Trophoblast cell (in vitro differentiated cells and primary cell): ENCODE measurements around the gene SGTA.

Source experiments
- DNase-seq, 2 donors: peaks; one replicate each; pipeline ENCODE4 v3.0.0-alpha.2; 2016
- H2AFZ ChIP-seq: 2 replicates; pipeline ENCODE4 v1.6.1; 2013; ENCODE audit warnings: low read length, moderate library complexity, mild to moderate bottlenecking; ENCODE audit not compliant: insufficient read depth, poor library complexity
- H2AK5ac ChIP-seq: 2 replicates; pipeline ENCODE4 v1.6.1; 2013; ENCODE audit warnings: mild to moderate bottlenecking, low read length
- H2BK120ac ChIP-seq: 2 replicates; pipeline ENCODE4 v1.6.1; 2013; ENCODE audit warnings: low read length, mild to moderate bottlenecking, moderate library complexity; ENCODE audit not compliant: insufficient read depth, poor library complexity
- H2BK12ac ChIP-seq: 2 replicates; pipeline ENCODE4 v1.6.1; 2013; ENCODE audit warnings: mild to moderate bottlenecking, low read length, moderate library complexity
- H2BK5ac ChIP-seq: 2 replicates; pipeline ENCODE4 v1.6.1; 2013; ENCODE audit warnings: low read length, low read depth, moderate library complexity, mild to moderate bottlenecking; ENCODE audit not compliant: poor library complexity
- H3K14ac ChIP-seq: 2 replicates; pipeline ENCODE4 v1.6.1; 2013; ENCODE audit warnings: mild to moderate bottlenecking, low read length
- H3K18ac ChIP-seq: 2 replicates; pipeline ENCODE4 v1.6.1; 2013; ENCODE audit warnings: mild to moderate bottlenecking, low read length
- H3K23ac ChIP-seq: 2 replicates; pipeline ENCODE4 v1.6.1; 2013; ENCODE audit warnings: low read length
- H3K27ac ChIP-seq: 2 replicates; pipeline ENCODE4 v1.5.1; 2013; ENCODE audit warnings: low read depth, mild to moderate bottlenecking, inconsistent platforms, low read length, moderate library complexity
- H3K27me3 ChIP-seq: 2 replicates; pipeline ENCODE4 v1.6.1; 2013; ENCODE audit warnings: inconsistent platforms, mild to moderate bottlenecking, low read length, moderate library complexity; ENCODE audit not compliant: insufficient read depth
- H3K36me3 ChIP-seq, 2 experiments: 1 replicate in 1 of 2; 2 replicates in 1 of 2; pipeline ENCODE4 v1.6.1; 2013; ENCODE audit warnings: low read length in 2 of 2, mild to moderate bottlenecking in 2 of 2, moderate library complexity in 1 of 2; ENCODE audit not compliant: insufficient read depth in 2 of 2, control insufficient read depth in 1 of 2
- H3K4ac ChIP-seq: 2 replicates; pipeline ENCODE4 v1.6.1; 2013; ENCODE audit warnings: low read depth, mild to moderate bottlenecking, low read length, moderate library complexity
- H3K4me1 ChIP-seq, 2 experiments: 1 replicate in 1 of 2; 2 replicates in 1 of 2; pipeline ENCODE4 v1.6.1; 2013; ENCODE audit warnings: low read length in 2 of 2, mild to moderate bottlenecking in 2 of 2, moderate library complexity in 1 of 2; ENCODE audit not compliant: insufficient read depth in 2 of 2, control insufficient read depth in 1 of 2
- H3K4me2 ChIP-seq: 2 replicates; pipeline ENCODE4 v1.6.1; 2013; ENCODE audit warnings: inconsistent platforms, mild to moderate bottlenecking, low read length, moderate library complexity
- H3K4me3 ChIP-seq: 2 replicates; pipeline ENCODE4 v1.5.1; 2013; ENCODE audit warnings: mild to moderate bottlenecking, low read depth, low read length, inconsistent platforms
- H3K79me1 ChIP-seq: one replicate; pipeline ENCODE4 v1.6.1; 2013; ENCODE audit warnings: low read length
- H3K79me2 ChIP-seq: 2 replicates; pipeline ENCODE4 v1.6.1; 2013; ENCODE audit warnings: low read length, mild to moderate bottlenecking; ENCODE audit not compliant: control insufficient read depth, insufficient read depth, poor library complexity
- H3K9ac ChIP-seq: 2 replicates; pipeline ENCODE4 v1.6.1; 2013; ENCODE audit warnings: mild to moderate bottlenecking, low read length
- H3K9me3 ChIP-seq: 2 replicates; pipeline ENCODE4 v1.6.1; 2013; ENCODE audit warnings: low read depth, mild to moderate bottlenecking, control low read depth, inconsistent platforms, low read length; ENCODE audit not compliant: insufficient read depth
- H4K12ac ChIP-seq: 2 replicates; pipeline ENCODE4 v1.6.1; 2013; ENCODE audit warnings: low read depth, mild to moderate bottlenecking, low read length, moderate library complexity
- H4K8ac ChIP-seq: 2 replicates; pipeline ENCODE4 v1.6.1; 2013; ENCODE audit warnings: low read depth, mild to moderate bottlenecking, low read length, moderate library complexity
- H4K91ac ChIP-seq: one replicate; pipeline ENCODE4 v1.6.1; 2013; ENCODE audit warnings: low read depth, mild to moderate bottlenecking, low read length, moderate library complexity
- WGBS: extraction: QIAGEN DNeasy Blood & Tissue Kit; methylation state at CpG from one replicate; pipeline ENCODE4 v1.1.7; 2013; ENCODE audit warnings: missing lambda C conversion rate; ENCODE audit not compliant: insufficient read length, insufficient coverage; ENCODE audit errors: extremely low coverage; 5-methylcytosine and 5-hydroxymethylcytosine counted together

The SGTA gene

DNA sequence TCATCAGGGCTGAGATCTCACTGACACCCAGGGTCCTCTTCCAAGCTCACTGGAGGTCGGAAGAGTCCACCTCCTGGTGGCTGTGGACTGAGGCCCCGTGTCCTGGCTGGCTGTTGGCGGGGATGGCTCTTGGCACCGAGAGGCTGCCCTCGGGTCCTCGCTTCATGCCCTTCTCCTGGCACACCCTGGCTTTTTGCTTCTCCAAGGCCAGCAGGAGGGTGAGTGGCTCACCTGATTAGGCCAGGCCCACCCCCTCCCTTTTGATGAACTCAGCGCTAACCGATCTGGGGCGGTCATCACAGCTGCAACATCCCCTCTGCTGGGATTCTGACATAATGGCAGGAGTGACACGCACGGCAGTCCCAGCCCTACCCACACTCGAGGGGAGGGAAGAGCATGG is 47.7 kb downstream of the SGTA start:
- no peak overlapping the region for H3K9ac ChIP-seq
- peaks cover 2% of the 10 kb centered on the region for H3K79me1 ChIP-seq
- H2BK12ac ChIP-seq: no peak overlapping the region
- H3K27ac ChIP-seq: no peak overlapping the region
- H2AFZ ChIP-seq: no peak overlapping the region
- H3K36me3 ChIP-seq: peaks cover 50% of the 10 kb centered on the region in 2 experiments
- H3K4me3 ChIP-seq: no peak overlapping the region
- DNase-seq: no peak
- no peak overlapping the region for H2AK5ac ChIP-seq
- peaks cover 2 to 5% of the 10 kb centered on the region in 2 experiments for H3K4me1 ChIP-seq
- no peak overlapping the region for H3K4ac ChIP-seq
- H4K8ac ChIP-seq: no peak overlapping the region
- no peaks in the 10 kb centered on the region for H3K27me3 ChIP-seq
- WGBS: no CpG with 5 or more reads among the region's 12 CpGs
- no peak overlapping the region for H2BK120ac ChIP-seq
- peaks cover 13% of the 10 kb centered on the region for H3K9me3 ChIP-seq
- no peak overlapping the region for H3K23ac ChIP-seq
- no peak overlapping the region for H3K4me2 ChIP-seq
- no peak overlapping the region for H4K91ac ChIP-seq
- no peak overlapping the region for H3K14ac ChIP-seq
- no peak overlapping the region for H2BK5ac ChIP-seq
- H3K79me2 ChIP-seq: peaks cover 2% of the 10 kb centered on the region
- H3K18ac ChIP-seq: no peak overlapping the region
- no peak overlapping the region for H4K12ac ChIP-seq

DNA sequence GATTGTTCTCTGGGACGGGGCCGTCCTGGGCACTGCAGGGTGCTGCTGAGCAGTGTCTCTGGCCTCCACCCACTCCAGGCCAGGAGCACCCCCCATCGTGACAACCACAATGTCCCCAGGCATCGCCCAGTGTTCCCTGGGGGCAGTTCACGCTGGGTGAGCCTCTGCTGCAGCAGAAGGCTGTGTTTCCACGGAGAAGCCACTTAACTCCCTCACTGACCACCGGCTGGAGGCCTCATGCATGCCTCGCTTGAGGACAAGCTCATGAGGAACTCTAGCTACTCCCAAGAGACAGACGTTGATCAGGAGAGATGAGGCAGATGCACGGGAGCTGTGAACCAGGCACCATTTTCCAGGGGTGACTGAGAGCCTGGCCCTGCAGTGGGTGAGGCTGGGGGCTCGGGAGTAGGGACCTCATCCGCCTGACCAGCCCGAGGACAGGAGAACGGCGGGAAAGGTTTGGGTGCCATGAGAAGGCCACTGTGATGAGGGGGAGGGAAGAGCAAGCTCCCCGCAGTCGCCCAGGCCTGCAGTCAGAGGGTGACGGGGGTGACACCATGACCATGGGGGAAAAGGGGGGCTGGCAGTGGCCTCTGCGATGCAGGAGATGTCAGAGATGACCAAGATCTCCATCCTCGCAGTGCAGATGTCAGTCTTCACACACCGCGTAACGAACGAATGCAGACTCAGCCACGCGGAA is 48.3 kb downstream of the SGTA start:
- H3K4me2 ChIP-seq: no peak overlapping the region
- peaks cover 2% of the 10 kb centered on the region for H3K79me1 ChIP-seq
- peaks cover 50% of the 10 kb centered on the region in 2 experiments for H3K36me3 ChIP-seq
- WGBS: no CpG with 5 or more reads among the region's 26 CpGs
- no peak overlapping the region for H4K12ac ChIP-seq
- H3K14ac ChIP-seq: no peak overlapping the region
- no peak overlapping the region for H3K27ac ChIP-seq
- H2BK5ac ChIP-seq: no peak overlapping the region
- H3K9ac ChIP-seq: no peak overlapping the region
- no peak overlapping the region for H3K4ac ChIP-seq
- peaks cover 2% of the 10 kb centered on the region for H3K79me2 ChIP-seq
- peaks cover 2 to 3% of the 10 kb centered on the region in 2 experiments for H3K4me1 ChIP-seq
- H2BK12ac ChIP-seq: no peak overlapping the region
- no peak overlapping the region for H4K8ac ChIP-seq
- H3K18ac ChIP-seq: no peak overlapping the region
- DNase-seq: no peak
- H4K91ac ChIP-seq: no peak overlapping the region
- no peak overlapping the region for H2BK120ac ChIP-seq
- no peak overlapping the region for H3K4me3 ChIP-seq
- no peak overlapping the region for H2AFZ ChIP-seq
- no peaks in the 10 kb centered on the region for H3K27me3 ChIP-seq
- H3K23ac ChIP-seq: no peak overlapping the region
- no peak overlapping the region for H2AK5ac ChIP-seq
- H3K9me3 ChIP-seq: peaks cover 11% of the 10 kb centered on the region

GRCh38 chr19:2733930-2734588 is 49.0 kb downstream of the SGTA start:
- no peaks in the 10 kb centered on the region for H3K27me3 ChIP-seq
- peaks cover under 1 to 1% of the 10 kb centered on the region in 2 experiments for H3K4me1 ChIP-seq
- peaks cover 11% of the 10 kb centered on the region for H3K9me3 ChIP-seq
- H3K14ac ChIP-seq: no peak overlapping the region
- no peak overlapping the region for H3K4ac ChIP-seq
- no peak overlapping the region for H2BK120ac ChIP-seq
- no peak overlapping the region for H2AFZ ChIP-seq
- H3K4me3 ChIP-seq: no peak overlapping the region
- no peak overlapping the region for H3K23ac ChIP-seq
- no CpG with 5 or more reads among the region's 35 CpGs for WGBS
- no peak overlapping the region for H4K8ac ChIP-seq
- no peaks in the 10 kb centered on the region for H3K79me2 ChIP-seq
- H3K18ac ChIP-seq: no peak overlapping the region
- H2AK5ac ChIP-seq: no peak overlapping the region
- H3K9ac ChIP-seq: no peak overlapping the region
- H2BK12ac ChIP-seq: no peak overlapping the region
- no peak overlapping the region for H3K27ac ChIP-seq
- no peak overlapping the region for H4K12ac ChIP-seq
- no peak overlapping the region for H2BK5ac ChIP-seq
- DNase-seq: no peak
- H4K91ac ChIP-seq: no peak overlapping the region
- H3K79me1 ChIP-seq: no peaks in the 10 kb centered on the region
- peaks cover 50% of the 10 kb centered on the region in 2 experiments for H3K36me3 ChIP-seq
- no peak overlapping the region for H3K4me2 ChIP-seq

GRCh38 chr19:2732883-2733282 is 50.2 kb downstream of the SGTA start:
- no peaks in the 10 kb centered on the region for H3K27me3 ChIP-seq
- no peak overlapping the region for H2BK5ac ChIP-seq
- no peaks in the 10 kb centered on the region for H3K79me2 ChIP-seq
- H4K91ac ChIP-seq: no peak overlapping the region
- H3K27ac ChIP-seq: no peak overlapping the region
- no peaks in the 10 kb centered on the region for H3K79me1 ChIP-seq
- H3K4me2 ChIP-seq: no peak overlapping the region
- peaks cover 50% of the 10 kb centered on the region in 2 experiments for H3K36me3 ChIP-seq
- no peak overlapping the region for H2AK5ac ChIP-seq
- H3K18ac ChIP-seq: no peak overlapping the region
- WGBS: no CpG with 5 or more reads among the region's 38 CpGs
- H4K12ac ChIP-seq: no peak overlapping the region
- no peak overlapping the region for H2BK12ac ChIP-seq
- H3K4me1 ChIP-seq: peaks cover 0 to 1% of the 10 kb centered on the region in 2 experiments
- H3K4ac ChIP-seq: no peak overlapping the region
- DNase-seq: no peak
- H2BK120ac ChIP-seq: no peak overlapping the region
- H2AFZ ChIP-seq: no peak overlapping the region
- no peak overlapping the region for H3K9ac ChIP-seq
- peaks cover 11% of the 10 kb centered on the region for H3K9me3 ChIP-seq
- no peak overlapping the region for H4K8ac ChIP-seq
- H3K23ac ChIP-seq: no peak overlapping the region
- H3K4me3 ChIP-seq: no peak overlapping the region
- no peak overlapping the region for H3K14ac ChIP-seq
